Prostate gland (tissue), 2 donors: ENCODE measurements around the gene MAGI3. TPM values are rescaled to one million over a fixed set of nuclear protein-coding genes. Genes with fewer than 3 reads are reported as not detected.
"Not testable (repeated sequence)": the region's sequence is repeated elsewhere in the genome, so short reads cannot be mapped to it uniquely, and the experiment has no call there.

Experiments used
- DNase-seq: peaks from one replicate; pipeline ENCODE4 v3.0.0-alpha.2; 2019; ENCODE audit warnings: low spot score
- H3K27ac ChIP-seq, 2 donors: fragments of 200-600 bp; sonication (generic); 2 replicates each; pipeline ENCODE4 v1.5.1; 2017 to 2019
- H3K27me3 ChIP-seq: fragments of 200-600 bp; sonication (generic); replicated peaks from 2 replicates; pipeline ENCODE4 v1.5.1; 2019; ENCODE audit not compliant: insufficient read depth
- H3K36me3 ChIP-seq, 2 donors: fragments of 200-600 bp; sonication (generic); 1 replicate in 1 of 2; 2 replicates in 1 of 2; pipeline versions ENCODE4 v1.5.1 to v1.8.1; 2017 to 2019
- H3K4me1 ChIP-seq: fragments of 200-600 bp; sonication (generic); replicated peaks from 2 replicates; pipeline ENCODE4 v1.5.1; 2019
- H3K4me3 ChIP-seq, 2 donors: fragments of 200-600 bp; sonication (generic); 2 replicates each; pipeline ENCODE4 v1.5.1; 2017 to 2019
- H3K9me3 ChIP-seq: fragments of 200-600 bp; sonication (generic); 2 replicates; pipeline ENCODE4 v1.5.1; 2017
- POLR2A ChIP-seq: fragments of 450-650 bp; IDR thresholded peaks from one replicate; pipeline ENCODE4 v1.6.1; 2016; ENCODE audit warnings: antibody characterized with exemption, mild to moderate bottlenecking
- POLR2AphosphoS5 ChIP-seq: sonication (generic); formaldehyde crosslinking; IDR thresholded peaks from one replicate; pipeline ENCODE4 v1.6.1; 2017; ENCODE audit warnings: antibody characterized with exemption
- WGBS: methylation state at CpG from one replicate; pipeline ENCODE4 v1.1.5; 2018; 5-methylcytosine and 5-hydroxymethylcytosine counted together
- intact Hi-C: fragments of 100-400 bp; cut with DNase I; formaldehyde crosslinking; loops from one replicate; pipeline ENCODE4 v1.14.2; 2022
- total RNA-seq, 2 donors: library from RNA; depleted of rRNA; stranded (reverse); fragments of >200 nt; gene quantifications; one replicate each; pipeline ENCODE4 v1.1.0, GENCODE V29; 2016
- TF ChIP-seq, protein P1 (sequence below), 4 experiments: fragments of 200-600 bp in 2 of 4; fragments of 450-650 bp in 2 of 4; sonication (generic) in 2 of 4; IDR thresholded peaks; 1 replicate in 3 of 4; 2 replicates in 1 of 4; pipeline ENCODE4 v1.5.1; 2016 to 2019; ENCODE audit warnings: antibody characterized with exemption in 4 of 4, mild to moderate bottlenecking in 2 of 4, moderate library complexity in 2 of 4

The MAGI3 gene
- total RNA-seq, 2 donors from 2014 or later: 20.2 to 23.2 TPM

DNA sequence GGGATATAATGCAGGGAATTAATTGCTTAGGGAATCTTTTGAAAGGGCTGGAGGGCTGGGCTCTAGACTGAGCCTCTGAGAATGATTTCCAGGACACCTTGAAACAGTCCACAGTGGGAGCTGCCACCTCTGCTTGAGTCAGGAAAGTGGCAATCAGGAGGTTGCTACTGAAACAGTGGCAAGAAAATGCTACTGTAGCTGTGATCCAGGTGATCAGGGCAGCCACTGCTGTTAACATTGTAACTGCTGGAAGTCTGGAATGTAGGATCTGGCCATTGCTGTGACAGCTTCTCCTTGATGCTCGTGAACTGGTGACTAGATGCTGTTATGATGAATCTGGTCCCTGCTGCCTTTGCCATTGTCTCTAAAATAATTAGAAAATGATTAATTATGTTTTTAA lies 12.8 kb downstream of the MAGI3 start:
- WGBS: 50% methylated on average over 1 of the region's 1 CpG
- Histone ChIP-seq H3K27me3 (no peaks in the 10 kb centered on the region), H3K4me3 (no peak overlapping the region), H3K27ac (no peak overlapping the region), H3K4me1 (peaks cover 3% of the 10 kb centered on the region), H3K36me3 (no peaks in the 10 kb centered on the region), H3K9me3 (no peaks in the 10 kb centered on the region)
- intact Hi-C loops: no loop called here
- DNase-seq: no peak
- TF ChIP-seq, protein P1, sequence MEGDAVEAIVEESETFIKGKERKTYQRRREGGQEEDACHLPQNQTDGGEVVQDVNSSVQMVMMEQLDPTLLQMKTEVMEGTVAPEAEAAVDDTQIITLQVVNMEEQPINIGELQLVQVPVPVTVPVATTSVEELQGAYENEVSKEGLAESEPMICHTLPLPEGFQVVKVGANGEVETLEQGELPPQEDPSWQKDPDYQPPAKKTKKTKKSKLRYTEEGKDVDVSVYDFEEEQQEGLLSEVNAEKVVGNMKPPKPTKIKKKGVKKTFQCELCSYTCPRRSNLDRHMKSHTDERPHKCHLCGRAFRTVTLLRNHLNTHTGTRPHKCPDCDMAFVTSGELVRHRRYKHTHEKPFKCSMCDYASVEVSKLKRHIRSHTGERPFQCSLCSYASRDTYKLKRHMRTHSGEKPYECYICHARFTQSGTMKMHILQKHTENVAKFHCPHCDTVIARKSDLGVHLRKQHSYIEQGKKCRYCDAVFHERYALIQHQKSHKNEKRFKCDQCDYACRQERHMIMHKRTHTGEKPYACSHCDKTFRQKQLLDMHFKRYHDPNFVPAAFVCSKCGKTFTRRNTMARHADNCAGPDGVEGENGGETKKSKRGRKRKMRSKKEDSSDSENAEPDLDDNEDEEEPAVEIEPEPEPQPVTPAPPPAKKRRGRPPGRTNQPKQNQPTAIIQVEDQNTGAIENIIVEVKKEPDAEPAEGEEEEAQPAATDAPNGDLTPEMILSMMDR (IDR thresholded peaks at IDR 0.05): no peak
- TF ChIP-seq POLR2A: no peak

DNA sequence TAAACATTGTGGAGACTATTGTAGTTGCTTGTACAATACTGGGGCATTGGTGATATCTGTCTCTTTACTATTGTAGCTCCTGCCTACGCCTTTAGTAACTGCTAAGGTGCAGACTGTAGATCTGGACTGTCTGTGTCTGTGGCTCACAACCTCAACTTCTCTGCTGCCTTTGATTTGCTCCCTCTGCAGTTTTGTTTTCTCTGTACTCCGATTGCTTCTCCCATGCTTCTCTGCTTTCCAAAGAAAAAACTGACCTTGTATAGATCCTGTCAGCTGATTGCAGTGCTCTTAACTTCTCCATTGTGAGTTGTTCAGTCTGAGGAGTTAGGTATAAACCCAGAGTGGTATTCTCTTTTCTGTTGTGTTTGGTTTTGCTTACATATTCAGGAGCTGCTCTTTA lies 15.3 kb downstream of the MAGI3 start:
- Histone ChIP-seq H3K4me1 (peaks cover 3% of the 10 kb centered on the region), H3K9me3 (no peaks in the 10 kb centered on the region), H3K27ac (no peak overlapping the region), H3K36me3 (no peaks in the 10 kb centered on the region), H3K27me3 (no peaks in the 10 kb centered on the region), H3K4me3 (no peak overlapping the region)
- no peak for TF ChIP-seq POLR2A
- TF ChIP-seq, protein P1 (IDR thresholded peaks at IDR 0.05): no peak
- no peak for TF ChIP-seq POLR2AphosphoS5
- WGBS: 56% methylated on average over 2 of the region's 2 CpGs
- intact Hi-C loops: no loop called here
- no peak for DNase-seq

DNA sequence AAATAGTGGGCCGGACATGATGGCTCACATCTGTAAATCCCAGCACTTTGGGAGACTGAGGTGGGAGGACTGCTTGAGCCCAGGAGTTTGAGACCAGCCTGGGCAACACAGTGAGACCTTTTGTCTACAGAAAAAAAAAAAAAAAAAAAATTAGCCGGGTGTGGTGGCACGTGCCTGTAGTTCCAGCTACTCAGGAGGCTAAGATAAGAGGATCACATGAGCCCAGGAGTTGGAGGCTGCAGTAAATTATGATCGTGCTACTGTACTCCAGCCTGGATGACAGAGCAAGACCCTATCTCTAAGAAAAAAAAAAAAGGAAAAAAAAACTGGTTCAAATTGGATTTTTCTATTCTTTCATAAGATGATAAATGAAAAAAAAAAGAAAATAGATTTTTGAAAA lies 15.8 kb downstream of the MAGI3 start:
- H3K4me3 ChIP-seq, H3K9me3 ChIP-seq, H3K27ac ChIP-seq, H3K4me1 ChIP-seq, DNase-seq, intact Hi-C loops, H3K36me3 ChIP-seq, H3K27me3 ChIP-seq: not testable (repeated sequence)
- 95% methylated on average over 4 of the region's 4 CpGs for WGBS

DNA sequence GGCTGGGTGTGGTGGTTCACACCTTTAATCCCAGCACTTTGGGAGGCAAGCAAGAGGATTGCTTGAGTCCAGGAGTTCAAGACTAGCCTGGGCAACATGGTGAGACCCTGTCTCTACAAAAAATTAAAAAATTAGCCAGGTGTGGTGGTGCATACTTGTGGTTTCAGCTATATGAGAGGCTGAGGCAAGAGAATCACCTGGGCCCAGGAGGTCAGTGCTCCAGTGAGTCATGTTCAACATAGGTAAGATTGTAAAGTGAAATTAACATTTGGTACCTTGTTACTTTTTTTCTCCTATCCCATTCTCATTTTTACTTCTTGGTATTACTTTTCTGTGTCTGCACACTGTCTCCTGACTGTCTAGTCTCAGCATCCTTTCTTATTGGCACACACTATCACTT lies 19.0 kb downstream of the MAGI3 start:
- peaks cover 3% of the 10 kb centered on the region for H3K4me1 ChIP-seq
- DNase-seq: no peak
- H3K36me3 ChIP-seq: no peaks in the 10 kb centered on the region
- H3K9me3 ChIP-seq: no peaks in the 10 kb centered on the region
- no peak for TF ChIP-seq POLR2AphosphoS5
- TF ChIP-seq, protein P1 (IDR thresholded peaks at IDR 0.05): no peak
- no peak for TF ChIP-seq POLR2A
- H3K27me3 ChIP-seq: no peaks in the 10 kb centered on the region
- no peak overlapping the region for H3K27ac ChIP-seq
- H3K4me3 ChIP-seq: no peak overlapping the region
- intact Hi-C loops: no loop called here

DNA sequence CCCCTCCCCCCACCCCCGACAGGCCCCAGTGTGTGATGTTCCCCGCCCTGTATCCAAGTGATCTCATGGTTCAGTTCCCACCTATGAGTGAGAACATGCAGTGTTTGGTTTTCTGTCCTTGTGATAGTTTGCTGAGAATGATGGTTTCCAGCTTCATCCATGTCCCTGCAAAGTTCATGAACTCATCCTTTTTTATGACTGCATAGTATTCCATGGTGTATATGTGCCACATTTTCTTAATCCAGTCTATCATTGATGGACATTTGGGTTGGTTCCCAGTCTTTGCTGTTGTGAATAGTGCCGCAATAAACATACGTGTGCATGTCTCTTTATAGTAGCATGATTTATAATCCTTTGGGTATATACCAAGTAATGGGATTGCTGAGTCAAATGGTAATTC lies 21.7 kb downstream of the MAGI3 start:
- WGBS: 96% methylated on average over 4 of the region's 4 CpGs
- H3K27me3 ChIP-seq, H3K27ac ChIP-seq, H3K9me3 ChIP-seq, H3K4me3 ChIP-seq, H3K36me3 ChIP-seq, DNase-seq, intact Hi-C loops, H3K4me1 ChIP-seq: not testable (repeated sequence)

DNA sequence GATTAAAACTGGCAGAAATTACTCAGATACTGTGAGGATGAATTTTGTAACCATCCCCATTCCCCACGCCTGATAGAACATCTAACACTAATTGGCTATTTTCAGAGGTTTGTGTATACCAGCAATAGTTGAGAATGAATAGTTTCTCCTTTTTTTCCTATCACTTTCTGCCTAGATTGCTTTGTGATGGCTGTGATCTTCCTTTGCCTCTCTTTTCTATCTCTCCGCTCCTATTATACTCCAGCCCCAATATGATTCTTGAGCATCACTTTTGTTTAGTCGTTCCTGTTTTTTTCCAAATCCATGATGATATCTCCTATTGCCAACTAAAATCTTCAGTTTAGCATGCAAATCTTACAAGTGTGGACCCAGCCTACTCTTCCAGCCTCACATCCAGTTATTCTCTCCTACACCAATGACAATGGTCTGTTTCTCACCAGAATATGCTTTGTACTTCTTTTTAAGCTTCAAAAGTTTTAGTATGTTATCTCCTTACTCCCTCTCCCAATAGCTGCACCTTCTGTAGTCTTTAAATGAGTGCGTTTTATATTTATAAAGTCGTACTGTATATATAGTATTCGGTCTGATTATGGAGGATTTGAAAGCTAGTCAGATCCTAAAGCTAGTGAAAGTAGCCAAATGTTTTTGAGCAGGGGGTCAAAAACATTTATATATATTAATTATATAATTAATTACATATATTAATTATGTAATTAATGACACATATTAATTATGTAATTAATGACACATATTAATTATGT lies 25.2 kb downstream of the MAGI3 start:
- intact Hi-C loops: no loop called here
- Histone ChIP-seq H3K9me3 (no peaks in the 10 kb centered on the region), H3K4me1 (no peaks in the 10 kb centered on the region), H3K27ac (no peak overlapping the region), H3K36me3 (no peaks in the 10 kb centered on the region), H3K4me3 (no peak overlapping the region), H3K27me3 (no peaks in the 10 kb centered on the region)
- 82% methylated on average over 6 of the region's 6 CpGs for WGBS
- DNase-seq: no peak
- TF ChIP-seq POLR2AphosphoS5 (no peak), POLR2A (no peak)
- TF ChIP-seq, protein P1 (IDR thresholded peaks at IDR 0.05): no peak

DNA sequence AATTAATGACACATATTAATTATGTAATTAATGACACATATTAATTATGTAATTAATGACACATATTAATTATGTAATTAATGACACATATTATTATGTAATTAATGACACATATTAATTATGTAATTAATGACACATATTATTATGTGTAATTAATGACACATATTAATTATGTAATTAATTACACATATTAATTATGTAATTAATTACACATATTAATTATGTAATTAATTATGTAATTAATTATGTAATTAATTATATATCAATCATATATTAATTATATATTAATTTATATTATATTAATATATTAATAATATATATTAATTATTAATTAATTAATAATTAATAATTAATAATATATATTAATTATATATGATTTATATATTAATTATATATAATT lies 25.8 kb downstream of the MAGI3 start:
- intact Hi-C loops, H3K27ac ChIP-seq, H3K36me3 ChIP-seq, H3K9me3 ChIP-seq, DNase-seq, H3K4me1 ChIP-seq, H3K27me3 ChIP-seq, H3K4me3 ChIP-seq: not testable (repeated sequence)
